Left ventricle myocardium inferior (tissue), 1 donor: ENCODE measurements around the gene SLC25A33. TPM values are rescaled to one million over a fixed set of nuclear protein-coding genes. Genes with fewer than 3 reads are reported as not detected.
"Not testable (repeated sequence)": the region's sequence is repeated elsewhere in the genome, so short reads cannot be mapped to it uniquely, and the experiment has no call there.

ENCODE experiments used
- DNase-seq: peaks from one replicate; pipeline ENCODE4 v3.0.0-alpha.2; 2020
- H3K27ac ChIP-seq: fragments of 200-600 bp; replicated peaks from 2 replicates; pipeline ENCODE4 v1.8.0; 2021
- H3K27me3 ChIP-seq: fragments of 200-600 bp; 2 replicates; pipeline ENCODE4 v1.8.0; 2021; ENCODE audit warnings: low read depth
- H3K36me3 ChIP-seq: fragments of 200-600 bp; 2 replicates; pipeline ENCODE4 v1.8.0; 2021
- H3K4me1 ChIP-seq: fragments of 200-600 bp; 2 replicates; pipeline ENCODE4 v1.8.0; 2021
- H3K4me3 ChIP-seq: fragments of 200-600 bp; 2 replicates; pipeline ENCODE4 v1.8.0; 2021; ENCODE audit warnings: mild to moderate bottlenecking, moderate library complexity
- H3K9me3 ChIP-seq: fragments of 200-600 bp; replicated peaks from 2 replicates; pipeline ENCODE4 v1.8.0; 2021
- CTCF ChIP-seq: fragments of 200-600 bp; IDR thresholded peaks from 2 replicates; pipeline ENCODE4 v1.8.0; 2021; ENCODE audit warnings: antibody characterized with exemption, mild to moderate bottlenecking, borderline replicate concordance
- intact Hi-C: fragments of 100-400 bp; cut with micrococcal nuclease; formaldehyde crosslinking; loops from one replicate; pipeline ENCODE4 v1.11.0; 2022
- total RNA-seq: library from RNA; stranded (reverse); fragmentation: NEBNext Ultra II Directional; extraction: Animal tissue kit (Norgen Biotek cat#: 25700); gene quantifications from one replicate; pipeline ENCODE4 v1.2.1, GENCODE V29; 2021
- donor health status: DM: no; HTN: yes; CAD: no; lungs with severe emphysema.

The SLC25A33 gene
- total RNA-seq, 1 donor from 2014 or later, result 6.2 TPM

GRCh38 chr1:9615316-9616063 is 76.2 kb downstream of the SLC25A33 start:
- peak; percentile 67 for TF ChIP-seq CTCF
- peaks cover 29% of the 10 kb centered on the region for H3K36me3 ChIP-seq
- no peak overlapping the region for H3K4me3 ChIP-seq
- no peaks in the 10 kb centered on the region for H3K9me3 ChIP-seq
- no peak overlapping the region for H3K27ac ChIP-seq
- intact Hi-C loops, result no loop called here
- H3K4me1 ChIP-seq, result peaks cover 2% of the 10 kb centered on the region
- DNase-seq, result no peak
- H3K27me3 ChIP-seq, result peaks cover 32% of the 10 kb centered on the region

- Histone ChIP-seq H3K27me3 (peaks cover 62% of the 10 kb centered on the region), H3K4me1 (no peaks in the 10 kb centered on the region), H3K27ac (no peak overlapping the region), H3K9me3 (no peaks in the 10 kb centered on the region), H3K36me3 (no peaks in the 10 kb centered on the region), H3K4me3 (no peak overlapping the region)
- DNase-seq, result no peak
- no peak for TF ChIP-seq CTCF
- intact Hi-C loops, result no loop called here
These were observed 79.8 kb downstream of the SLC25A33 start for GRCh38 chr1:9618909-9619679.

GRCh38 chr1:9621032-9621431 is 81.8 kb downstream of the SLC25A33 start:
- Histone ChIP-seq H3K36me3 (no peaks in the 10 kb centered on the region), H3K4me3 (no peak overlapping the region), H3K9me3 (no peaks in the 10 kb centered on the region), H3K27me3 (peaks cover 80% of the 10 kb centered on the region), H3K4me1 (no peaks in the 10 kb centered on the region), H3K27ac (no peak overlapping the region)
- TF ChIP-seq CTCF, result no peak
- no peak for DNase-seq
- intact Hi-C loops, result no loop called here

GRCh38 chr1:9624081-9624480 is 84.8 kb downstream of the SLC25A33 start:
- Histone ChIP-seq H3K36me3 (no peaks in the 10 kb centered on the region), H3K27ac (no peak overlapping the region), H3K9me3 (no peaks in the 10 kb centered on the region), H3K27me3 (peaks cover 78% of the 10 kb centered on the region), H3K4me1 (peaks cover 11% of the 10 kb centered on the region), H3K4me3 (no peak overlapping the region)
- intact Hi-C loops, result no loop called here
- DNase-seq, result no peak
- no peak for TF ChIP-seq CTCF

- intact Hi-C loops, DNase-seq, H3K9me3 ChIP-seq, H3K4me3 ChIP-seq, H3K27ac ChIP-seq, H3K36me3 ChIP-seq: not testable (repeated sequence)
- H3K27me3 ChIP-seq, result peaks cover 69% of the 10 kb centered on the region
- H3K4me1 ChIP-seq, result peaks cover 11% of the 10 kb centered on the region
These were observed 85.8 kb downstream of the SLC25A33 start for GRCh38 chr1:9625030-9625429.

GRCh38 chr1:9626201-9626608 is 86.9 kb downstream of the SLC25A33 start:
- Histone ChIP-seq H3K9me3 (no peaks in the 10 kb centered on the region), H3K36me3 (no peaks in the 10 kb centered on the region), H3K27me3 (peaks cover 57% of the 10 kb centered on the region), H3K4me3 (peak overlapping the region; percentile 40), H3K4me1 (peaks cover 11% of the 10 kb centered on the region), H3K27ac (no peak overlapping the region)
- intact Hi-C loops, result no loop called here
- TF ChIP-seq CTCF, result no peak
- DNase-seq, result no peak
